PC-9 (cell line): ENCODE data around the gene ARHGAP5.

Experiments
- CTCF ChIP-seq: fragments of 200-600 bp; sonication (generic); conservative IDR thresholded peaks from 2 replicates; pipeline ENCODE4 v1.6.1; 2017; ENCODE audit warnings: mixed run types, antibody characterized with exemption, mild to moderate bottlenecking, moderate library complexity
- EZH2 ChIP-seq: fragments of 200-600 bp; sonication (generic); IDR thresholded peaks from 2 replicates; pipeline ENCODE4 v1.8.0; 2017; ENCODE audit warnings: antibody characterized with exemption, low read depth

DNA sequence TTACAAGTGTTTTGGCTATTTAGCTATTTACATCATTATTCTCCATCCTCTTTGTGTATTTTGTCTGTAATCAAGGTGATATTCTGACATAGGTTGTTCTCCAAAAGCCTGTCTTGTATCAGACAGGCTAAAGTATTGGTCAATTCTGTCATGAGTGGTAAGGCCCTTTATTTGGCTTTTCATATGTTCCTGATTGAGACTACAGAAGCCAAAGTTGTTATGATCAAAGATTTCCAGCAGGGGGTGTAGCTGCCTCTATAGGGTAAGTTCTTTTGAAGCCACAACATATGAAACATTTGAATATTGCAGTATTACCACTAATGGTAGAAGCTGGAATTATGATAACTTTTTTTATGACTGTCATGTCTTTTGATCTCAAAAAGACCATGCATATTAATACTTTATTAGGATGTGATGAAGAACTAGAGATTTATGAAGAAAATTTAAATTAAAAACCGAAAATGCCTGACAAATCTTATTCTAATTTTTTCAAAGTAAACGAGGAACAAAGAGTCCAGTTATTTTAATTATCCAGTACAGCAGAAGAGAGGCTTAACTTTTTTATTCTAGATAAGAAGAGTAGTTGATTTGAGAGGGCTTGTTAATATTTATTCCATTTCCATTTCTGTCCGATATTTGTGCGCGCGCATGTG is 3.4 kb upstream of the ARHGAP5 start:
- TF ChIP-seq CTCF: peak; percentile 79
- no peak for TF ChIP-seq EZH2
